H1 (cell line): ENCODE results near the gene KIF5C. TPM values are rescaled to one million over a fixed set of nuclear protein-coding genes. Genes with fewer than 3 reads are reported as not detected.

ENCODE experiments used
- CTCF ChIA-PET: fragments of 300-600 bp; sonication (Branson Sonifier 250); formaldehyde crosslinking; loops from one replicate; lab custom pipeline; 2021; ENCODE audit not compliant: partially characterized antibody; lab: Charles Lee
- POLR2A ChIA-PET: fragments of 300-600 bp; sonication (Branson Sonifier 250); formaldehyde crosslinking; loops from one replicate; lab custom pipeline; 2021; ENCODE audit warnings: inconsistent platforms; ENCODE audit not compliant: partially characterized antibody; lab: Charles Lee
- DNase-seq, 2 experiments: peaks; one replicate each; pipeline versions ENCODE4 v3.0.0 to v3.0.0-alpha.2; 2010 to 2022; ENCODE audit warnings: low spot score in 2 of 2, low read depth in 1 of 2, mixed read lengths in 1 of 2
- FAIRE-seq: peaks from 2 replicates; lab custom pipeline; 2011; peaks lifted over from hg19 to GRCh38; lab: Jason Lieb, UNC
- H2AFZ ChIP-seq: 2 replicates; pipeline ENCODE4 v1.8.1; 2012; ENCODE audit warnings: low read length, inconsistent platforms
- H2AK5ac ChIP-seq: 2 replicates; pipeline ENCODE4 v1.6.1; 2013; ENCODE audit warnings: low read depth, low read length
- H2BK120ac ChIP-seq: replicated peaks from 2 replicates; pipeline ENCODE3; 2013; ENCODE audit warnings: low read depth, low read length, inconsistent platforms
- H2BK12ac ChIP-seq: 2 replicates; pipeline ENCODE4 v1.6.1; 2013; ENCODE audit warnings: low read depth, low read length
- H2BK15ac ChIP-seq: 2 replicates; pipeline ENCODE4 v1.6.1; 2013; ENCODE audit warnings: low read length
- H2BK20ac ChIP-seq: 2 replicates; pipeline ENCODE4 v1.6.1; 2013; ENCODE audit warnings: low read length
- H2BK5ac ChIP-seq: 2 replicates; pipeline ENCODE4 v1.6.1; 2013; ENCODE audit warnings: low read depth, low read length
- H3K14ac ChIP-seq: 2 replicates; pipeline ENCODE4 v1.6.1; 2013; ENCODE audit warnings: inconsistent platforms; ENCODE audit not compliant: insufficient read length
- H3K18ac ChIP-seq: 2 replicates; pipeline ENCODE4 v1.6.1; 2013; ENCODE audit warnings: low read length; ENCODE audit errors: extremely low read depth
- H3K23ac ChIP-seq: 2 replicates; pipeline ENCODE4 v1.6.1; 2013; ENCODE audit warnings: inconsistent platforms; ENCODE audit not compliant: insufficient read length
- H3K23me2 ChIP-seq: 2 replicates; pipeline ENCODE4 v1.6.1; 2013; ENCODE audit warnings: low read depth, low read length
- H3K27ac ChIP-seq: 2 replicates; pipeline ENCODE4 v1.6.1; 2011; ENCODE audit warnings: low read depth, low read length, inconsistent platforms
- H3K27me3 ChIP-seq, 4 experiments: replicated peaks in 1 of 4; 1 replicate in 1 of 4; 2 replicates in 3 of 4; pipeline versions ENCODE4 v1.6.1 to v1.8.1; 2011 to 2013; ENCODE audit warnings: low read length in 3 of 4, mild to moderate bottlenecking in 3 of 4, inconsistent platforms in 2 of 4, mixed read lengths in 2 of 4, moderate library complexity in 1 of 4; ENCODE audit not compliant: control insufficient read depth in 3 of 4, insufficient read depth in 3 of 4; ENCODE audit errors: extremely low read depth in 1 of 4
- H3K36me3 ChIP-seq, 4 experiments: 2 replicates each; pipeline versions ENCODE4 v1.6.1 to v1.8.1; 2011 to 2013; ENCODE audit warnings: mild to moderate bottlenecking in 4 of 4, low read length in 3 of 4, moderate library complexity in 2 of 4, control low read depth in 1 of 4, inconsistent platforms in 1 of 4; ENCODE audit not compliant: insufficient read depth in 4 of 4, control insufficient read depth in 2 of 4
- H3K4ac ChIP-seq: replicated peaks from 2 replicates; pipeline ENCODE3; 2013; ENCODE audit warnings: low read length, low read depth, mixed read lengths, inconsistent platforms; ENCODE audit not compliant: insufficient read length
- H3K4me1 ChIP-seq, 4 experiments: replicated peaks in 1 of 4; 1 replicate in 1 of 4; 2 replicates in 3 of 4; pipeline versions ENCODE4 v1.6.1 to v1.8.1; 2011 to 2013; ENCODE audit warnings: low read length in 3 of 4, inconsistent platforms in 2 of 4, mixed read lengths in 1 of 4; ENCODE audit not compliant: insufficient read depth in 4 of 4, control insufficient read depth in 3 of 4
- H3K4me2 ChIP-seq, 2 experiments: 2 replicates each; pipeline versions ENCODE4 v1.6.1 to v1.8.1; 2011 to 2013; ENCODE audit warnings: low read depth in 2 of 2, low read length in 2 of 2, control low read depth in 1 of 2, inconsistent platforms in 1 of 2, mild to moderate bottlenecking in 1 of 2; ENCODE audit not compliant: insufficient read depth in 1 of 2
- H3K4me3 ChIP-seq, 4 experiments: fragments of 200-600, 300-600 bp in 1 of 4; sonication (generic), shearing (Covaris generic), sonication (Bioruptor Twin) in 1 of 4; 2 replicates each; pipeline versions ENCODE4 v1.5.1 to v1.8.1; 2011 to 2016; ENCODE audit warnings: low read length in 4 of 4, low read depth in 3 of 4, control low read depth in 2 of 4, inconsistent platforms in 2 of 4, mild to moderate bottlenecking in 2 of 4, mixed read lengths in 1 of 4, moderate library complexity in 1 of 4; ENCODE audit not compliant: insufficient read depth in 2 of 4; ENCODE audit errors: extremely low read depth in 1 of 4
- H3K56ac ChIP-seq: replicated peaks from 2 replicates; pipeline ENCODE3; 2013; ENCODE audit warnings: low read depth, mild to moderate bottlenecking, mixed read lengths, low read length, inconsistent platforms; ENCODE audit not compliant: insufficient read length
- H3K79me1 ChIP-seq: 2 replicates; pipeline ENCODE4 v1.6.1; 2013; ENCODE audit warnings: low read depth, low read length, control low read depth
- H3K79me2 ChIP-seq, 2 experiments: 2 replicates each; pipeline versions ENCODE4 v1.6.1 to v1.8.1; 2012 to 2013; ENCODE audit warnings: low read length in 2 of 2, mild to moderate bottlenecking in 2 of 2, inconsistent platforms in 1 of 2; ENCODE audit not compliant: insufficient read depth in 2 of 2, control insufficient read depth in 1 of 2
- H3K9ac ChIP-seq, 4 experiments: replicated peaks in 1 of 4; 1 replicate in 1 of 4; 2 replicates in 3 of 4; pipeline versions ENCODE4 v1.6.1 to v1.8.1; 2011 to 2013; ENCODE audit warnings: low read depth in 3 of 4, low read length in 3 of 4, control low read depth in 2 of 4, mild to moderate bottlenecking in 2 of 4, moderate library complexity in 2 of 4, inconsistent platforms in 1 of 4; ENCODE audit errors: extremely low read depth in 1 of 4
- H3K9me3 ChIP-seq, 2 experiments: 2 replicates each; pipeline versions ENCODE4 v1.6.1 to v1.8.1; 2012 to 2013; ENCODE audit warnings: mild to moderate bottlenecking in 2 of 2, moderate library complexity in 2 of 2, control low read depth in 1 of 2, inconsistent platforms in 1 of 2, low read depth in 1 of 2, low read length in 1 of 2, mixed read lengths in 1 of 2; ENCODE audit not compliant: insufficient read depth in 2 of 2
- H4K20me1 ChIP-seq, 2 experiments: replicated peaks in 1 of 2; 2 replicates each; pipeline versions ENCODE3 to v1.8.1; 2011 to 2013; ENCODE audit warnings: inconsistent platforms in 2 of 2, low read length in 2 of 2, mild to moderate bottlenecking in 1 of 2; ENCODE audit not compliant: insufficient read depth in 2 of 2, control insufficient read depth in 1 of 2
- H4K5ac ChIP-seq: 2 replicates; pipeline ENCODE4 v1.6.1; 2013; ENCODE audit warnings: low read length, low read depth, mixed read lengths, inconsistent platforms; ENCODE audit not compliant: insufficient read length
- H4K8ac ChIP-seq: 2 replicates; pipeline ENCODE4 v1.8.0; 2013; ENCODE audit warnings: mild to moderate bottlenecking, moderate library complexity, low read length, inconsistent platforms; ENCODE audit not compliant: insufficient read depth; ENCODE audit errors: extremely low read depth
- H4K91ac ChIP-seq: replicated peaks from 2 replicates; pipeline ENCODE3; 2013; ENCODE audit warnings: low read length, mixed read lengths, inconsistent platforms; ENCODE audit not compliant: insufficient read length
- BACH1 ChIP-seq: IDR thresholded peaks from 2 replicates; pipeline ENCODE4 v1.6.1; 2012; ENCODE audit warnings: low read length, improper control_type of control experiment
- CEBPB ChIP-seq: IDR thresholded peaks from 2 replicates; pipeline ENCODE4 v1.6.1; 2012; ENCODE audit warnings: low read depth, low read length
- NANOG ChIP-seq: IDR thresholded peaks from 2 replicates; pipeline ENCODE4 v1.6.1; 2011; ENCODE audit warnings: low read length, low read depth, mild to moderate bottlenecking, inconsistent platforms; ENCODE audit not compliant: insufficient read depth, poor library complexity, severe bottlenecking
- WGBS, 2 experiments: shearing (Covaris generic) in 1 of 2; methylation state at CpG; one replicate each; pipeline versions ENCODE4 v1.1.6 to v1.1.7; 2013 to 2015; ENCODE audit warnings: low lambda C conversion rate in 2 of 2, mixed read lengths in 2 of 2, inconsistent platforms in 1 of 2, low coverage in 1 of 2, missing lambda C conversion rate in 1 of 2; ENCODE audit not compliant: insufficient replicate concordance in 2 of 2, insufficient coverage in 1 of 2, insufficient read length in 1 of 2; ENCODE audit errors: extremely low coverage in 1 of 2, missing lambda C conversion rate in 1 of 2; 5-methylcytosine and 5-hydroxymethylcytosine counted together
- polyA plus RNA-seq, 7 experiments: library from polyadenylated mRNA; depleted of rRNA in 3 of 7; stranded (reverse) in 5 of 7; unstranded in 2 of 7; fragments of >200 nt in 5 of 7; fragments of 200-250 nt in 2 of 7; gene quantifications; 1 replicate in 5 of 7; 2 replicates in 1 of 7; 4 replicates in 1 of 7; pipeline versions ENCODE4 v1.2.1 to v1.2.3, GENCODE V29; 2011 to 2013; ENCODE audit warnings: missing spikeins in 2 of 7, mixed read lengths in 2 of 7
- total RNA-seq: library from RNA; stranded (reverse); fragmentation: NEBNext Ultra II Directional; extraction: Animal tissue kit (Norgen Biotek cat#: 25700); gene quantifications from 2 replicates; pipeline ENCODE4 v1.2.1, GENCODE V29; 2021

KIF5C gene
- total and polyA plus RNA-seq, 2 of the 8 experiments (the other 6 are each of a cell fraction or from before 2014, with no cell fraction given) = 16.3 to 66.4 TPM

DNA sequence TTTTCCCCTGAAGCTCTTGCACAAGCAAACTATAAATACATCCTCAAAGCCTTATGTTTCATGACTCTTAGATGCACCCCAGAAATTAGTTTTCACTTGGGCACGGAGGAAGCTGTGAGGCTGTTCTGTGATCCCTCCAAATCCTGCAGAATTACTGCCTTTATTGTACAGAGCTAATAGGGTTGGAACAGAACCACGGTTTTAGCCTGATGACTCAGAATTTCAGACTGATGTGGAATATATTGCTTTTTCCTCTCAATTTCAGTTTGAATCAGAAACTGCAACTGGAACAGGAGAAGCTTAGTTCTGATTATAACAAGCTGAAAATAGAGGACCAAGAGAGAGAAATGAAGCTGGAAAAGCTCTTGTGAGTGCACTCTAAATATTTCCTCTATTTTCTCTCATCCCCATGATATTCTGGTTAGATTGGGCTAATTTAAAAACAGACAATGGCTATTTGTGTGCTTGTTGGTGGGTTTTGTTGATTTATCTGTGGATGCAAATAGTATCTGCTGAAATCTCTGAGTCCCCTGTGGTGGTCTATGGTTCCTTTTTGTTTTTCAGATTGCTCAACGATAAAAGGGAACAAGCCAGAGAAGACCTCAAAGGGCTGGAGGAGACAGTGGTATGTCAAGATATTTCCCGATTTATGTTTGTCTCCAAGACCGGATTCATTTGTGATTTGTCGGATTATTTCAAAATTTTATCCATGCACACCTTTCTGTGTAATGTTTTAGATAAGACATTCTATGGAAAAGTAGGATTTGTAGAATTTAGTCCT is 125.3 kb downstream of the KIF5C start:
- H3K18ac ChIP-seq = no peak overlapping the region; the same call in 1 of the 2 replicates
- H3K4ac ChIP-seq = peak overlapping the region; percentile 98
- peaks cover 6 to 26% (median 22%) of the 10 kb centered on the region in 4 experiments; a peak in 6 of 7 replicates for H3K4me1 ChIP-seq
- H2AFZ ChIP-seq = no peak overlapping the region
- peak overlapping the region; percentile 90 for H4K91ac ChIP-seq
- H4K20me1 ChIP-seq = no peaks in the 10 kb centered on the region
- H2AK5ac ChIP-seq = no peak overlapping the region; the same call in 1 of the 2 replicates
- FAIRE-seq = no peak
- H2BK15ac ChIP-seq = no peak overlapping the region
- no peak overlapping the region for H4K8ac ChIP-seq
- CTCF ChIA-PET = interaction anchor here (0.9 to 2.5 kb wide), 6 partner anchors 10 to 313 kb away, joined by 3 to 14 read pairs (median 3); no protein-coding TSS in a partner anchor
- no peak for DNase-seq
- peak overlapping the region; percentile 63 to 70; a peak in 3 of 4 replicates for H3K4me2 ChIP-seq
- no peak overlapping the region for H3K14ac ChIP-seq
- H2BK120ac ChIP-seq = peak overlapping the region; percentile 69
- H3K79me2 ChIP-seq = no peaks in the 10 kb centered on the region
- no peaks in the 10 kb centered on the region for H3K27me3 ChIP-seq
- H3K79me1 ChIP-seq = no peaks in the 10 kb centered on the region
- no peak overlapping the region for H3K9ac ChIP-seq
- no peak overlapping the region for H3K23ac ChIP-seq
- H3K36me3 ChIP-seq = peaks cover 5 to 33% (median 17%) of the 10 kb centered on the region in 4 experiments
- no peak overlapping the region for H2BK12ac ChIP-seq
- peak overlapping the region; percentile 69; the same call in 1 of the 2 replicates for H2BK5ac ChIP-seq
- no peak overlapping the region for H3K56ac ChIP-seq
- peaks cover 5 to 15% of the 10 kb centered on the region in 2 experiments; a peak in 3 of 4 replicates for H3K9me3 ChIP-seq
- H3K27ac ChIP-seq = no peak overlapping the region
- POLR2A ChIA-PET = no interaction called here
- peak overlapping the region in 1 of 4 experiments; percentile 46; a peak in 3 of 8 replicates for H3K4me3 ChIP-seq
- H3K23me2 ChIP-seq = peaks cover 3% of the 10 kb centered on the region; the same call in 1 of the 2 replicates
- no peak overlapping the region for H4K5ac ChIP-seq
- WGBS, 2 experiments = 46% methylated on average over 6 of the region's 6 CpGs; no CpG with 5 or more reads in 1 of the 2 experiments
- H2BK20ac ChIP-seq = peak overlapping the region; percentile 68; the same call in 1 of the 2 replicates
- TF ChIP-seq CEBPB = 0 out of 2 replicates have a peak, but pooled peaks have one; percentile 41
- TF ChIP-seq BACH1 = no peak
- TF ChIP-seq NANOG = peak; percentile 53
